Glutamatergic neuron (in vitro differentiated cells): ENCODE results near the gene DOCK3. TPM values are rescaled to one million over a fixed set of nuclear protein-coding genes. Genes with fewer than 3 reads are reported as not detected.
A peak's percentile ranks its signal among the peaks of the same experiment; 100 is the strongest.

Source experiments
- DNase-seq: peaks from one replicate; pipeline ENCODE4 v3.0.0; 2022
- H3K27ac Mint-ChIP-seq: one replicate; pipeline ENCODE4 v1.8.0; 2020; ENCODE audit warnings: mild to moderate bottlenecking, mixed read lengths, inconsistent platforms; ENCODE audit not compliant: unreplicated experiment
- H3K27me3 Mint-ChIP-seq: one replicate; pipeline ENCODE4 v1.8.0; 2020; ENCODE audit warnings: mild to moderate bottlenecking, moderate library complexity, mixed read lengths, inconsistent platforms; ENCODE audit not compliant: unreplicated experiment
- H3K36me3 Mint-ChIP-seq: one replicate; pipeline ENCODE4 v1.8.0; 2020; ENCODE audit warnings: mild to moderate bottlenecking, mixed read lengths, inconsistent platforms; ENCODE audit not compliant: unreplicated experiment
- H3K4me1 Mint-ChIP-seq: one replicate; pipeline ENCODE4 v1.8.0; 2020; ENCODE audit warnings: mild to moderate bottlenecking, low read depth, mixed read lengths, inconsistent platforms; ENCODE audit not compliant: unreplicated experiment
- H3K4me3 Mint-ChIP-seq: one replicate; pipeline ENCODE4 v1.8.0; 2020; ENCODE audit warnings: mild to moderate bottlenecking, mixed read lengths, inconsistent platforms; ENCODE audit not compliant: unreplicated experiment
- H3K9me3 Mint-ChIP-seq: one replicate; pipeline ENCODE4 v1.8.0; 2020; ENCODE audit warnings: mild to moderate bottlenecking, moderate library complexity, mixed read lengths, inconsistent platforms; ENCODE audit not compliant: unreplicated experiment
- CTCF ChIP-seq: fragments of 200-600 bp; sonication (generic); IDR thresholded peaks from one replicate; pipeline ENCODE4 v1.5.0; 2021; ENCODE audit not compliant: partially characterized antibody, unreplicated experiment
- total RNA-seq: library from RNA; stranded (reverse); fragmentation: NEBNext Ultra II Directional; extraction: Animal tissue kit (Norgen Biotek cat#: 25700); gene quantifications from one replicate; pipeline ENCODE4 v1.2.1, GENCODE V29; 2021; ENCODE audit not compliant: unreplicated experiment

The DOCK3 gene
- total RNA-seq, 1 donor from 2014 or later, result 13.4 TPM

DNA sequence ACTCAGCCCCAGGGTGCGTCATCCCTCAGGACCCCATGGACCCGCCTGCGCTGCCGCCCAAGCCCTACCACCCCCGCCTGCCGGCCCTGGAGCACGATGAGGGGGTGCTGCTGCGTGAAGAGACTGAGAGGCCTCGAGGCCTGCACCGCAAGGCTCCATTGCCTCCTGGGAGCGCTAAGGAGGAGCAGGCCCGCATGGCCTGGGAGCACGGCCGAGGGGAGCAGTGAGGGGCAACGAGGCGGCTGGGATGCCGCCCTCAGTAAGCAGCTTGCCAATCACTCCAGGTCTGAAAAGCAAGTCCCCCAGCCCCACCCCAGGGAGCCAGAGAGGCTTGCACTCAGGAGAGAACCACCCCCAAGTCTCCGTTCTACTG, 706.6 kb downstream of the DOCK3 start:
- H3K9me3 Mint-ChIP-seq, result peaks cover 11% of the 10 kb centered on the region
- no peaks in the 10 kb centered on the region for H3K36me3 Mint-ChIP-seq
- no peak for TF ChIP-seq CTCF
- no peak for DNase-seq
- H3K4me3 Mint-ChIP-seq, result no peak overlapping the region
- peaks cover 13% of the 10 kb centered on the region for H3K27me3 Mint-ChIP-seq
- no peak overlapping the region for H3K27ac Mint-ChIP-seq
- peaks cover 22% of the 10 kb centered on the region for H3K4me1 Mint-ChIP-seq

- DNase-seq, result no peak
- Mint-ChIP-seq H3K4me3 (no peak overlapping the region), H3K27me3 (peaks cover 13% of the 10 kb centered on the region), H3K36me3 (no peaks in the 10 kb centered on the region), H3K27ac (no peak overlapping the region), H3K9me3 (peaks cover 8% of the 10 kb centered on the region), H3K4me1 (peaks cover 25% of the 10 kb centered on the region)
- no peak for TF ChIP-seq CTCF
These were observed 707.5 kb downstream of the DOCK3 start for GRCh38 chr3:51382076-51382745.

- Mint-ChIP-seq H3K4me1 (peaks cover 31% of the 10 kb centered on the region), H3K27me3 (peaks cover 13% of the 10 kb centered on the region), H3K9me3 (peaks cover 8% of the 10 kb centered on the region), H3K27ac (peak overlapping the region; percentile 77), H3K36me3 (no peaks in the 10 kb centered on the region), H3K4me3 (peak overlapping the region; percentile 98)
- no peak for DNase-seq
- TF ChIP-seq CTCF, result no peak
These were observed 708.3 kb downstream of the DOCK3 start for GRCh38 chr3:51382947-51383578.

GRCh38 chr3:51384055-51384725, 709.5 kb downstream of the DOCK3 start:
- peaks cover 8% of the 10 kb centered on the region for H3K9me3 Mint-ChIP-seq
- peaks cover 31% of the 10 kb centered on the region for H3K4me1 Mint-ChIP-seq
- TF ChIP-seq CTCF, result no peak
- no peaks in the 10 kb centered on the region for H3K36me3 Mint-ChIP-seq
- peak; percentile 62 for DNase-seq
- H3K27me3 Mint-ChIP-seq, result peaks cover 13% of the 10 kb centered on the region
- H3K4me3 Mint-ChIP-seq, result peak overlapping the region; percentile 98
- H3K27ac Mint-ChIP-seq, result peak overlapping the region; percentile 99
